NT2/D1 (cell line): ENCODE data around the gene SPATA2.

Experiments
- YY1 ChIP-seq: IDR thresholded peaks from 2 replicates; pipeline ENCODE4 v1.6.1; 2011; ENCODE audit not compliant: insufficient read length, insufficient read depth
- ZNF274 ChIP-seq: IDR thresholded peaks from 2 replicates; pipeline ENCODE4 v1.6.1; 2011; ENCODE audit warnings: mild to moderate bottlenecking, low read depth, low read length

GRCh38 chr20:49870261-49870660 lies 45.1 kb downstream of the SPATA2 start:
- no peak for TF ChIP-seq YY1
- no peak for TF ChIP-seq ZNF274
